Measurements from ENCODE around the gene APBA2.

DNA sequence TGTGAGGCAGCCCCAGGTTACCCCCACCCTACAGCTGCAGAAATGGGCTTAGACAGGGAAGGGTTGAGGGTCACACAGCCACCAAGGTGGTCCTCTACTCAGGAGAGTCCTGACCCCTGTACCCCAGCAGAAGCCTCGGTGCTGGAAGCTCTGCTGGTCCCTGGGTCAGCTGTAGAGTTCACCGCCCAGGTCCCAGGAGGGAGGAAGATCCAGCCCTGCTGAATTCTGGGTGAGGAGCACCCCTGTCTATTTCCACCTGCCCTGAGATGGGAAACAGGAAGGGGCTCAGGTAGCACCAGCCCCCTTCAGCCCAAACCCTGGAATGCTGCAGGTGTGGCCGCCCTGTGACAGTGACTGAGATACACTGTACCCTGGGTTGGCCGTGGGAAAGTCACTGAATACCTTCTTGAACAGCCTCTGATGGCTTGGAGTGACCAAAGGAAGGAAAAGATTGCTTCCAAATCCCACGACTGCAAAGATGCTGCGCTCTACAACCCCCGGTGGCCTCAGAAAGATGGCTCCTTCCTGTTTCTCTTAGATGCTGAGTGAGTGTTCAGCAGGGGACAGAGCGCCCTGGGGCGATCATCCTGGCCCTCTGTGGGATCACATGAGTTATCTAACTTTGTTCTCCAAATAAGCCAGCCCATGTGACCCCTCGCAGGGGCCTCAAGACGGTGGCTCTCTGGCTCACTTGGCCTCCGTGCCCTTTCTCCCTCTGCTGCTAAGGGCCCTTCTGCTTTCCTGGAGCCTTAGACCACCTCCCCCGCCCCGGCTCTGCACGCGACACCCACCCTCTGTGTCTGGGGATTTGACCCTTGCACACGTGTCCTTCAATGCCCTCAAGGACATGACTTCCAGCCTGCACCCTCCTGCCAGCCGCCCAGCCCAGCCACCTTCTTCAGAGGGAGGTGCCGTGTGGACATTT, 242.0 kb downstream of the APBA2 start:
- TF ChIP-seq GATA2 (IDR thresholded peaks at IDR 0.05; ENCODE audit: low read depth, low read length) (no peak), GATA3 (IDR thresholded peaks at IDR 0.05; ENCODE audit: low read depth, low read length) (no peak)

All from SH-SY5Y (cell line).